OCI-LY3 (cell line): Measurements from ENCODE around the gene GHITM.

Experiments
- H2AFZ ChIP-seq: fragments of 200-600, 300-600 bp; shearing (Covaris generic); 2 replicates; pipeline ENCODE4 v1.6.0; 2014; ENCODE audit warnings: antibody characterized with exemption, low read depth, low read length
- H3K27ac ChIP-seq: fragments of 200-600, 300-600 bp; sonication (generic); 2 replicates; pipeline ENCODE4 v1.5.1; 2014; ENCODE audit warnings: mild to moderate bottlenecking, low read length, moderate library complexity, mixed read lengths
- H3K27me3 ChIP-seq: fragments of 200-600, 300-600 bp; sonication (generic); 2 replicates; pipeline ENCODE4 v1.6.1; 2014; ENCODE audit warnings: low read depth, low read length, mixed read lengths
- H3K36me3 ChIP-seq: fragments of 200-600, 300-600 bp; sonication (generic); replicated peaks from 2 replicates; pipeline ENCODE3; 2014; ENCODE audit warnings: low read depth, low read length, mixed read lengths
- H3K4me1 ChIP-seq: fragments of 300-600, 200-600 bp; sonication (generic); 2 replicates; pipeline ENCODE4 v1.6.1; 2014; ENCODE audit warnings: low read length, mixed read lengths
- H3K4me2 ChIP-seq: fragments of 200-600, 300-600 bp; sonication (generic); 2 replicates; pipeline ENCODE4 v1.6.1; 2014; ENCODE audit warnings: low read length, mixed read lengths
- H3K4me3 ChIP-seq: fragments of 300-600, 200-600 bp; sonication (generic); 2 replicates; pipeline ENCODE4 v1.5.1; 2014; ENCODE audit warnings: antibody characterized with exemption, mild to moderate bottlenecking, low read length, moderate library complexity
- H3K79me2 ChIP-seq: fragments of 300-600, 200-600 bp; shearing (Covaris generic); 2 replicates; pipeline ENCODE4 v1.6.1; 2014; ENCODE audit warnings: mild to moderate bottlenecking, low read length, mixed read lengths
- H3K9ac ChIP-seq: fragments of 300-600, 200-600 bp; shearing (Covaris generic); 2 replicates; pipeline ENCODE4 v1.6.0; 2014; ENCODE audit warnings: mild to moderate bottlenecking, low read length, moderate library complexity
- H3K9me3 ChIP-seq: fragments of 200-600, 300-600 bp; shearing (Covaris generic); 2 replicates; pipeline ENCODE4 v1.6.1; 2014; ENCODE audit warnings: low read length, mixed read lengths; ENCODE audit not compliant: insufficient read depth
- H4K20me1 ChIP-seq: fragments of 200-600, 300-600 bp; sonication (generic); 2 replicates; pipeline ENCODE4 v1.6.1; 2016; ENCODE audit warnings: low read length, mixed read lengths; ENCODE audit not compliant: insufficient read depth
- CTCF ChIP-seq: fragments of 200-600, 300-600 bp; sonication (generic); IDR thresholded peaks from 2 replicates; pipeline ENCODE4 v1.5.1; 2014; ENCODE audit warnings: antibody characterized with exemption, low read length, low read depth
- EZH2phosphoT487 ChIP-seq: fragments of 200-600 bp; shearing (Covaris generic); IDR thresholded peaks from 2 replicates; pipeline ENCODE4 v1.6.1; 2018; ENCODE audit warnings: antibody characterized with exemption, mixed run types, low read depth

The GHITM gene

GRCh38 chr10:84139126-84140035, at the start of gene GHITM:
Gene GHITM (plus strand): TSS chr10:84139509. CDS start chr10:84141501, 1,992 bp downstream.
- peak within 1 kb of the TSS; percentile 99 for H3K4me3 ChIP-seq
- no peaks in the 10 kb centered on the region for H3K27me3 ChIP-seq
- H3K9me3 ChIP-seq, result no peaks in the 10 kb centered on the region
- peak within 1 kb of the TSS; percentile 84 for H3K27ac ChIP-seq
- no peaks in the 10 kb centered on the region for H4K20me1 ChIP-seq
- peak within 1 kb of the TSS; percentile 89 for H3K9ac ChIP-seq
- peaks cover 12% of the 10 kb centered on the region for H3K4me1 ChIP-seq
- TF ChIP-seq EZH2phosphoT487 (no peak), CTCF (no peak)
- peaks cover 36% of the 10 kb centered on the region for H3K79me2 ChIP-seq
- H2AFZ ChIP-seq, result peak within 1 kb of the TSS; percentile 92
- H3K36me3 ChIP-seq, result peaks cover 13% of the 10 kb centered on the region
- peak within 1 kb of the TSS; percentile 93 for H3K4me2 ChIP-seq

- Histone ChIP-seq H3K79me2 (no peaks in the 10 kb centered on the region), H3K27ac (no peak overlapping the region), H3K36me3 (no peaks in the 10 kb centered on the region), H3K4me1 (no peaks in the 10 kb centered on the region), H3K27me3 (no peaks in the 10 kb centered on the region), H3K9me3 (no peaks in the 10 kb centered on the region), H4K20me1 (no peaks in the 10 kb centered on the region), H3K4me2 (no peak overlapping the region), H3K9ac (no peak overlapping the region), H2AFZ (no peak overlapping the region), H3K4me3 (no peak overlapping the region)
- no peak for TF ChIP-seq CTCF
- no peak for TF ChIP-seq EZH2phosphoT487
These were observed 43.4 kb upstream of the GHITM start for GRCh38 chr10:84095811-84096497.

- no peaks in the 10 kb centered on the region for H3K27me3 ChIP-seq
- H3K4me3 ChIP-seq, result no peak overlapping the region
- H4K20me1 ChIP-seq, result no peaks in the 10 kb centered on the region
- no peak overlapping the region for H3K27ac ChIP-seq
- H3K4me2 ChIP-seq, result no peak overlapping the region
- H3K79me2 ChIP-seq, result no peaks in the 10 kb centered on the region
- no peak overlapping the region for H2AFZ ChIP-seq
- no peaks in the 10 kb centered on the region for H3K4me1 ChIP-seq
- H3K36me3 ChIP-seq, result no peaks in the 10 kb centered on the region
- no peak overlapping the region for H3K9ac ChIP-seq
- TF ChIP-seq CTCF (peak; percentile 64), EZH2phosphoT487 (no peak)
- H3K9me3 ChIP-seq, result no peaks in the 10 kb centered on the region
These were observed 41.4 kb upstream of the GHITM start for GRCh38 chr10:84097787-84098353.

GRCh38 chr10:84098667-84099066, 40.6 kb upstream of the GHITM start:
- Histone ChIP-seq H4K20me1 (no peaks in the 10 kb centered on the region), H3K27ac (no peak overlapping the region), H3K79me2 (no peaks in the 10 kb centered on the region), H3K4me3 (no peak overlapping the region), H2AFZ (no peak overlapping the region), H3K9ac (no peak overlapping the region), H3K36me3 (no peaks in the 10 kb centered on the region), H3K4me1 (no peaks in the 10 kb centered on the region), H3K9me3 (no peaks in the 10 kb centered on the region), H3K27me3 (no peaks in the 10 kb centered on the region), H3K4me2 (no peak overlapping the region)
- TF ChIP-seq CTCF, result no peak
- TF ChIP-seq EZH2phosphoT487, result no peak
